ENCODE measurements around the gene LILRB3.

- TF ChIP-seq POLR2A (IDR thresholded peaks at IDR 0.05) (no peak), CTCF (IDR thresholded peaks at IDR 0.05) (no peak)
Observed at GRCh38 chr19:54207676-54207982, 15.2 kb downstream of the LILRB3 start.

All from heart left ventricle (tissue), 13 donors.